GM20000 (cell line): ENCODE data around the gene GPER1.
"Not testable (repeated sequence)": the region's sequence is repeated elsewhere in the genome, so short reads cannot be mapped to it uniquely, and the experiment has no call there.

ENCODE experiments used
- DNase-seq: peaks from one replicate; pipeline ENCODE4 v3.0.0; 2012; ENCODE audit warnings: low spot score
- CTCF ChIP-seq: IDR thresholded peaks from 2 replicates; pipeline ENCODE4 v1.5.1; 2012; ENCODE audit warnings: mild to moderate bottlenecking, control low read depth; ENCODE audit errors: extremely low read depth, missing control alignments

Gene GPER1

GRCh38 chr7:1087952-1088920 is at the start of gene GPER1:
GPER1 (plus strand) TSS chr7:1088113; CDS start chr7:1091729, 3,616 bp downstream.
- TF ChIP-seq CTCF, result no peak
- no peak for DNase-seq

- not testable (repeated sequence) for DNase-seq
Measured at GRCh38 chr7:1040233-1040632, 47.7 kb upstream of the GPER1 start.

GRCh38 chr7:1040790-1041189 is 47.1 kb upstream of the GPER1 start:
- DNase-seq, result no peak
- no peak for TF ChIP-seq CTCF

GRCh38 chr7:1041551-1042491 is 46.1 kb upstream of the GPER1 start:
- TF ChIP-seq CTCF, result no peak
- DNase-seq, result no peak

GRCh38 chr7:1042492-1042833 is 45.5 kb upstream of the GPER1 start:
- TF ChIP-seq CTCF, result no peak

GRCh38 chr7:1043552-1044188 is 44.2 kb upstream of the GPER1 start:
- TF ChIP-seq CTCF, result no peak

More at GRCh38 chr7:1042492-1042833, 45.5 kb upstream of the GPER1 start:
- no peak for DNase-seq

GRCh38 chr7:1044189-1045068 is 43.5 kb upstream of the GPER1 start, which contains the start of gene GPR146:
GPR146 (plus strand) TSS chr7:1044546; CDS start chr7:1057516, 12,970 bp downstream.
- TF ChIP-seq CTCF, result peak; percentile 45
- peak; percentile 100 for DNase-seq

More at GRCh38 chr7:1043552-1044188, 44.2 kb upstream of the GPER1 start:
- DNase-seq, result no peak
